GM19468 (cell line): ENCODE data around the gene HES4.

Experiments
- ATAC-seq: cut with Tn5 transposase; IDR thresholded peaks from one replicate; pipeline ENCODE4 v1.9.1; 2021; ENCODE audit warnings: mild to moderate bottlenecking, moderate library complexity, moderate number of reproducible peaks; ENCODE audit not compliant: unreplicated experiment; ENCODE audit errors: extremely low read depth

The HES4 gene

DNA sequence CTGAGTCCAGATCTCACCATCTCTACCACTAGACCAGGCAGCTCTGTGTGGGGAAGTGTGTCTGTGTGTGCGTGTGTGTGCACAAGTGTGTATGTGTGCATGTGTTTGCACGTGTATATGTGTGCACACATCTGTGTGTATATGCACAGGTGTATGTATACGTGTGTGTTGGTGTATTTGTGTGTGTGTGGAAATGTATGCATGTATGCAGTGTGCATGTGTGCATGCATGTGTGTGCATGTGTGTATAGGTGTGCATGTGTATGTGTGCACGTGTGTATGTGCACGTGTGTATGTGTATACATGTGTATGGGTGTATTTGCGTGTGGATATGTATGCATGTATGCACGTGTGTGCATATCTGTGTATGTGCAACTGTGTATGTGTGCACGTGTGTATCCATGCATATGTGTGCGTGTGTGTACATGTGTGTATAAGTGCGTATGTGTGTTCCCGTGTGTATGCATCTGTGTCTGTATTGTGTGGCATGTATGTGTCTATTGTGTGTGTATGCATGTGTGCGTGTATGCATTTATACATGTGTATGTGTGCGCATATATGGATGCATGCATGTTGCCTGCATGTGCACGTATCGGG is 30.5 kb downstream of the HES4 start:
- ATAC-seq: no peak

DNA sequence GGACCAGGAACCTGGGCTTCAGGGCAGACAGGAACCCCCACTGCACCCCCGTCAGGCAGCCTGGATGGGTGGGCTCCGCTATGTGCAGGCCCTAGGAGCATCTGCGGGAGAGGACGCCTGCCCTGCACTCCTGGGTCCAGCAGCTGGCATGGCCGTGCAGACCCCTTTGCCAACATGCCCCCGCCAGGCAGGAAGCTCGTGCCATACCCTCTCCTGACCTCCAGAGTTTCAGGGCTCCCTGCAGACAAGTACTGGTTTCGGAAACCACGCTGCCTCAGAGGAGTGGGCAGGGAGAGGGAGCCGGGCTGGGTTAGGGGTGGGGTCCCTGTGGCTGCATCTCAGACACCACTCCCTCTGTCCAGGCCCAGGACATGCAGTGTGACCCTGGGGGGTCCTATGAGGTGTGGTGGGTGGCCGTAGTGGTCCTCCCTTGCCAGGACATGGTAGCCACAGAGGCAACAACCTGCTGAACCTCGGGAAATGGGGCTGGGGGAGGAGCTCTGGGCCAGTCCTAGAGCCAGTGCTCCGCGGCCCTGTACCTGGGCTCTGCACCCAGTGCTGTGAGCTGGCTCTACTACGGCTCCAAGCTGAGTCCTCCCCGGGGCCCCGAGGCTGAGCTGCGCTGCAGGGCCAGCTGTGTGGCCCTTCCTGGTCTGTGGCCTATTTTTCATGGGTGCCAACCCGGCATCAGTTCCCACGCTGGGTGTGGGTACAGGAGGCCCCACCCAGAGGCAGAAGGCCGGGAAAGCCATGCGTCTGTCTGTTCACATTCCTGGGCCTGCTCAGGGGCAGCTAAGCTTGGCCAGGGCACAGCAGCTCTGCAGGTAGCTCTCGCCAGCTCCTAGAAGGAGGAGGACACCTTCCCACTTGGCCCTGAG is 32.2 kb downstream of the HES4 start:
- ATAC-seq: no peak

DNA sequence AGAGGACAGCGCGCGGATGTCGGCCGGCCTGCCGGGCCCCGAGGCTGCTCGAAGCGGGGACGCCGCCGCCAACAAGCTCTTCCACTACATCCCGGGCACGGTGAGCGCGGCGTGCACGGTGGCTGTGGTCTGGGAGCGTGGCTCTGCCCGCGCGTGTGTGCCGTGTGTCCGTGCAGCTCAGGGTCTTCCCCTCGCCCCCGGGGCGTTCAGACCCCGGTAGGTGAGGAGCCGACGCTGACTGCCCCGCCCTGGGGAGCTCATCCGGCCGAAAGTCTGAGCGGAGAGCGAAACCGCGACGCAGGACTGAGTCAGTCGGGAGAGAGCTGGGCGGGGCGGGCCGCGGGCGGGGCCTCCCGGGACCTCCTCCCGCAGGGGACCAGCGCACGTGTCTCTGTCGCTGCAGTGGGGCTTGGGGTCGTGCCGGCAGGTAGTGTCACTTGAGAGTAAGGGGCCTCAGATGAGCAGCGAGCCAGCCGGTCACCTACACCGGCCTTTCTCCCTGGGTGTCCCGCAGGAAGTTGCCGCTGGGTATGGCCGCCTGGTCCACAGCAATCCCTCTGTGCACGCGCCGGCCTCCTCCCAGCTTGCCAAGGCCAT is 33.1 kb downstream of the HES4 start:
- no peak for ATAC-seq

DNA sequence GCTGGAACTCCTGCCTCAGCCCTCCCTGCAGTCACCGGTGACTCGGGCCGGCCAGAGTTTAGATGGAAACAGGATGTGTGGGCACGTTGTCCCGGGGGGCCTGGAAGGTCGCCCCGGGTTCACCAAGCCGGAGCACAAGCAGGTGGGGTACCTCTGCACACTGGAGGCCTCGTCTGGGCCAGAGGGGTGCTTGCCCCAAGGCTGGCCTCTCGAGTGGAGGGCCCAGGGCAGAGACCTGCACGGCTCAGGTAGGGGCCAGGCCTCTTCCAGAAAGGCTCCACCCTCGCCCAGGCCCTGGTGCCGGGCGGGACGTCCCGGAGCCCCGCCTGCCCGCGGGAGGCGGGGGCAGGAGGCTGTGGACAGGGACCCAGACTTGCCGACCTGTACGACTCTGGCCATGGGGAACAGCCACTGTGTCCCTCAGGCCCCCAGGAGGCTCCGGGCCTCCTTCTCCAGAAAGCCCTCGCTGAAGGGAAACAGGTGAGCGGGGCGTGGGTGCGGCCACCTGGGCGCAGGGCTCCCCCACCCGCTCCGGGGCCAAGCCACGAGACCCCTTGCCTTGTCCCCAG is 33.7 kb downstream of the HES4 start, which contains the start of gene PLEKHN1:
PLEKHN1 (plus strand) TSS at position 348 of the 569 bp plus-strand sequence; CDS start at position 398, 50 bp downstream.
- ATAC-seq: no peak

DNA sequence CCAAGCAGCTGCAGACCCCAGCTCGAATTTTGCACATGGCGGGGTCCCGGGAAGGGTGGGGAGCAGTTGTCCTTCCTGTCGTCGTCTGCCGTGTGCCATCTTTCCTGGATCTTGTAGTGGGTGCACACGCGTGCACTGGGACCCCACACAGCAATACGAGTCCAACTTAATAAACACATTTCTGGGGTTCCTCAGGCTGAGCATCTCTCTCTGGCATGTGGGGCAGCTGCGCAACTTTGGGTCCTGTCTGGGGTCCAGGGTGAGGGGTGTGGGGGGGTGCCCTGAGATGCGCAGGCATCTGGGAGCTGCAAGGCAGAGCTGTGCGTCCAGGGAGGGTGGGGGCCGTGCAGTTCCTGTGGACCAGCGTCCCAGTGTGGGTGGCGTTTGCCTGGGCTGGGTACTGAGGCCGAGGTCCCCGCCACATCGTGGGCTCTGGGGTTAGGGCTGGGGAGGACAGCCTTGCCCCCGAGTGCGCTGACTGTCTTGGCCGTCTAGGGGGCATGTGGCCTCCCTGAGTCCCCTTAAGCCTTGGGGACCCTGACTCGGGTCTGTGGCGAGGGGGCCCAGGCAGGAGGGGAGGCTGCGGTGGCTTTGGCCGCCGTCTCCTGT is 34.3 kb downstream of the HES4 start:
- ATAC-seq: no peak

DNA sequence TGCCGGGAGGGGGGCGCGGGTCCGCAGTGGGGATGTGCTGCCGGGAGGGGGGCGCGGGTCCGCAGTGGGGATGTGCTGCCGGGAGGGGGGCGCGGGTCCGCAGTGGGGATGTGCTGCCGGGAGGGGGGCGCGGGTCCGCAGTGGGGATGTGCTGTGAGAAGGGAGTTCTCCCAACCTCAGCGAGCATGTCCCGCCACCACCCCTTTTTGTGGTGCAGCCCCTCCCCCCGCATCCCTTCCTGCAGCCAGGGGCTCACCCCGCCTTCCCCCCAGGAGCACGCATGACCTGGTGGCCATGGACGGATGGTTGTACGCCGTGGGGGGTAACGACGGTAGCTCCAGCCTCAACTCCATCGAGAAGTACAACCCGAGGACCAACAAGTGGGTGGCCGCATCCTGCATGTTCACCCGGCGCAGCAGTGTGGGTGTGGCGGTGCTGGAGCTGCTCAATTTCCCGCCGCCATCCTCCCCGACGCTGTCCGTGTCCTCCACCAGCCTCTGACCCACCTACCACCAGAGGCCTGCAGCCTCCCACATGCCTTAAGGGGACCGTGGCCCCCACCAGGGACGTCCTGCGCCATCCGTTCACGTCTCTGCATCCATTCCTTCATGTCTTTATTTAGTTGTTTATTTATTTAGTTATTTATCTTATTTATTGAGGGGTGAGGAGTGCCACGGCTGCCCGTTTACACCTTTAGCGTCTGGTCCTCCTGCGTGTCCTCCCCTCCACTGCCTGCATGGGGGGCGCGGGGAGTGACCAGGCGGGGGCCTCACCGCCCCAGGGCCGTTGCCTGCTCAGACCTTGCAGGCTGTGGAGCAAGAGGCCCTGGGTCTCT is 35.0 kb downstream of the HES4 start:
- no peak for ATAC-seq

DNA sequence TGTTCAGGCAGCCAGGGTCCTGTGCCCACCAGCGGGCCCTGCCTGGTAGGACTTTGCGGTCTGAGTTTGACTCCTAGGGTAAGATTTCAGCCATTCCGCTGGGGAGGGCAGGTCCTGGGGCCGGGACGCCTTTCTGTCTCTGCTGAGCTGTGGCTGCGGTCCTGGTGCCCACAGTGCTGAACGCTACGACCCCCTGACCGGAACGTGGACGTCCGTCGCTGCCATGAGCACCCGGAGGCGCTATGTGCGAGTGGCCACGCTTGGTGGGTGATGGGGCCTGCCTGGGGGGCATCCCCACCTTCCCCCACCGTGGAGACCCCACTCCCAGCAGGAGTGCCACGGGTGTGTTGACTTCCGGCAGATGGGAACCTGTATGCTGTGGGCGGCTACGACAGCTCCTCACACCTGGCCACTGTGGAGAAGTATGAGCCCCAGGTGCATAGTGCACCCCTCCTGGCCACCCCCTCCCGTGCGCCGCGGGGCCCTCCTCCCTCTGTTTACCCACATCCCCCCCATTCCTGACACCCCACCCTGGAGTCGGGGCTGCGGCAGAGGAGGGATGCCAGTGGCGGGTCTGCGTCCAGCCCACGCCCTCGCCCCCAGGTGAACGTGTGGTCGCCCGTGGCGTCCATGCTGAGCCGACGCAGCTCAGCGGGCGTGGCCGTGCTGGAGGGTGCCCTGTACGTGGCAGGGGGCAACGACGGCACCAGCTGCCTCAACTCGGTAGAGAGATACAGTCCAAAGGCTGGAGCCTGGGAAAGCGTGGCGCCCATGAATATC is 36.0 kb downstream of the HES4 start:
- ATAC-seq: no peak

DNA sequence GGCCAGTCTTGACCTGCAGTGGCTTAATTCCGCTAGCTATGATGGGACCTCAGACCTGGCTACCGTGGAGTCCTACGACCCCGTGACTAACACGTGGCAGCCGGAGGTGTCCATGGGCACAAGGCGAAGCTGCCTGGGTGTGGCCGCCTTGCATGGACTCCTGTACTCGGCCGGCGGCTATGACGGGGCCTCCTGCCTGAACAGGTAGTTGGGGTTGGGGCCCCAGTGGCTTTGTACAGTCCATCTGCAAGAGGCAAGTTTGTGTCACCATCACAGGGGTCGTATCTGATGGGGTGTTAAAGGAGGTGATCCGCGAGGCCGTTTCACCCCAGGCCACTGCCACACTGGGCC is 36.6 kb downstream of the HES4 start:
- no peak for ATAC-seq

DNA sequence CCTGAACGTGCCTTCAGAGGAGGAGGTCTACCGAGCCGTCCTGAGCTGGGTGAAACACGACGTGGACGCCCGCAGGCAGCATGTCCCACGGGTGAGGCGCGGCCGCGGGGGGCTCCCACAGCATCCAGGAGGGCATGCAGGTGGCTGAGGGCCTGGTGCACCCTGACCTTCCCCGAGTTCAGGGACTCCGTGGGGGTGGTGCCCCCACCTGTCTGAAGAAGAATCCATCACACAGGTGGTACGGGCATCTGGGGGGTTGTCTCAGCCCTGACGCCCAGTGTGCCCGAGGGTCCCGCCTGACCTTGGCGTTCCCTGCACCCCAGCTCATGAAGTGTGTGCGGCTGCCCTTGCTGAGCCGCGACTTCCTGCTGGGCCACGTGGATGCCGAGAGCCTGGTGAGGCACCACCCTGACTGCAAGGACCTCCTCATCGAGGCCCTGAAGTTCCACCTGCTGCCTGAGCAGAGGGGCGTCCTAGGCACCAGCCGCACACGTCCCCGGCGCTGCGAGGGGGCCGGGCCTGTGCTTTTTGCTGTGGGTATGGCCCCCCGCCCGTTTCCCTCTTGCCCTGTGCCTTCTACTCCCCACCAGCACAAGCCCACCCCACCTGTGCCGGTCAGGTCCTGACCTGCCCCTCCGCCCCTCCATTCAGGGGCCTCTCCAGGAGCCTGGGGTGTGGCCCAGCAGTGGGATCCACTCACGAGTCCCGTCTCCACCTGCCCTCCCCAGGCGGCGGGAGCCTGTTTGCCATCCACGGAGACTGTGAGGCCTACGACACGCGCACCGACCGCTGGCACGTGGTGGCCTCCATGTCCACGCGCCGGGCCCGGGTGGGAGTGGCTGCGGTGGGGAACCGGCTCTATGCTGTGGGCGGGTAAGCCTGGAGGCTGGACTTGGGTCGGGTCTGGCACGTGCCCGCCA is 37.3 kb downstream of the HES4 start:
- ATAC-seq: no peak

DNA sequence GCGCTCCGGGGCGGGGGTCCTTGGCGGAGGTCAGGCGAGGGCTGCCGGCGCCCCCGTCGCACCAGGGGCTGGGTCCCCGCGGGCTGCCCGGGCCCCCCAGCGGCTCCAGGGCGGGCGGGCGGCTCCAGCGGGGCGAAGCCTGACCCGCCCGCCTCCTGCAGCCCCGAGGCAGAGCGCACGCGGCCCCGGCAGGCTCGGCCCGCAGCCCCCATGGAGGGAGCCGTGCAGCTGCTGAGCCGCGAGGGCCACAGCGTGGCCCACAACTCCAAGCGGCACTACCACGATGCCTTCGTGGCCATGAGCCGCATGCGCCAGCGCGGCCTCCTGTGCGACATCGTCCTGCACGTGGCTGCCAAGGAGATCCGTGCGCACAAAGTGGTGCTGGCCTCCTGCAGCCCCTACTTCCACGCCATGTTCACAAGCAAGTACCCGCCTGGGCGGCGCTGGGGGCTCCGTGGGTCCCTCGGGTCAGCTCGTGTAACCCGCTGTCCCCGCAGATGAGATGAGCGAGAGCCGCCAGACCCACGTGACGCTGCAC is 38.7 kb downstream of the HES4 start:
- ATAC-seq: no peak

DNA sequence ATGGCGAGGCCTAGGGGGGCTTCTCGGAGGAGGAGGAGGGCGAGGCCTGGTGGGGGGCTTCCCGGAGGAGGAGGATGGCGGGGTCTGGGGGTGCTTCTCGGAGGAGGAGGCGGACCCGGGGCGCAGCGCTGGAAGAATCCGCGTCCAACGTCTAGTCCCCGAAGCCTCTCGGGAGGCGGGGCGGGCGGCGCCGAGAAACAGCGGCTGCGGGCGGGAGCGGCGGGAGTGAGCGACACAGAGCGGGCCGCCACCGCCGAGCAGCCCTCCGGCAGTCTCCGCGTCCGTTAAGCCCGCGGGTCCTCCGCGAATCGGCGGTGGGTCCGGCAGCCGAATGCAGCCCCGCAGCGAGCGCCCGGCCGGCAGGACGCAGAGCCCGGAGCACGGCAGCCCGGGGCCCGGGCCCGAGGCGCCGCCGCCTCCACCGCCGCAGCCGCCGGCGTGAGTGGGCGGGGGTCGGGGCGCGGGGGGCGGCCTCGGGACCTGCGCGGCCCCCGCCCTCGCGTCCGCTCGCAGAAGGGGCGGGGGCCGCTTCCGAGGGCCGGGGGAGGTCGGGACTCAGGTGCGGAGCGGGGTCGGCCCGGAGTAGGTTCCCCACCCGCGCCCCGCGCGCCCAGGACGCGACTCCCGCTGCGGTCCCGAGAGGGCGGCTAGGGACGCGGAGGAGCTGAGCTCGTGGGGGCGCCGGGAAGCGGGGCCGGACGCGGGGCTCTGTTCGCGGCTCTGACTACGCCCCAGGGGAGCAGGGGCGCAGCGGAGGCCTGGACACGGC is 39.4 kb downstream of the HES4 start, which contains the start of gene KLHL17:
KLHL17 (plus strand) TSS at position 222 of the 769 bp plus-strand sequence; CDS start at position 332, 110 bp downstream.
- no peak for ATAC-seq

DNA sequence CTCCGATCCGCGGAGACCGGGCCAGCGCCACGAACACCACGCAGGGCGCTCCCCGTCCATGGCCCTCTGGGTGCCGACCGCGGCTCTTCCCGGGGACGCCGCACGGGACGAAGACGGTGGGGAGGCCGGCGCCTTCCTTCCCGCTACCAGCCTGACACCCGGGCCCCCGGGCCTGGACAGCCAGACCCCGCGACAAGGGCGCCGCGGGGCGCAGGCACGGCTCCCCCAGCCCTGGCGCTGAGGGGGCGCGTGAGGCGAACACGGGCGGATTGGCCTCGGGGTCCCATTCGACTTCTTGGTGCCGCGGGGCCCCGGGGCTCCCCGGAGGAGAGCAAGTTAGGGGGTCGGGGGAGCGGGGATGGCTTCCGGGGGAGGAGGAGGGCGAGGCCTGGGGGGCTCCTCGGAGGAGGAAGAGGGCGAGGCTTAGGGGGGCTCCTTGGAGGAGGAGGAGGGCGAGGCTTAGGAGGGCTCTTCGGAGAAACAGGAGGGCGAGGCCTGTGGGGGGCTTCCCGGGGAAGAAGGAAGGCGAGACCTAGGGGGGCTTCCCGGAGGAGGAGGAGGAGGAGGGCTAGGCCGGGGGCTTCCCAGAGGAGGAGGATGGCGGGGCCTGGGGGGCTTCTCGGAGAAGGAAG is 40.0 kb downstream of the HES4 start:
- ATAC-seq: no peak

DNA sequence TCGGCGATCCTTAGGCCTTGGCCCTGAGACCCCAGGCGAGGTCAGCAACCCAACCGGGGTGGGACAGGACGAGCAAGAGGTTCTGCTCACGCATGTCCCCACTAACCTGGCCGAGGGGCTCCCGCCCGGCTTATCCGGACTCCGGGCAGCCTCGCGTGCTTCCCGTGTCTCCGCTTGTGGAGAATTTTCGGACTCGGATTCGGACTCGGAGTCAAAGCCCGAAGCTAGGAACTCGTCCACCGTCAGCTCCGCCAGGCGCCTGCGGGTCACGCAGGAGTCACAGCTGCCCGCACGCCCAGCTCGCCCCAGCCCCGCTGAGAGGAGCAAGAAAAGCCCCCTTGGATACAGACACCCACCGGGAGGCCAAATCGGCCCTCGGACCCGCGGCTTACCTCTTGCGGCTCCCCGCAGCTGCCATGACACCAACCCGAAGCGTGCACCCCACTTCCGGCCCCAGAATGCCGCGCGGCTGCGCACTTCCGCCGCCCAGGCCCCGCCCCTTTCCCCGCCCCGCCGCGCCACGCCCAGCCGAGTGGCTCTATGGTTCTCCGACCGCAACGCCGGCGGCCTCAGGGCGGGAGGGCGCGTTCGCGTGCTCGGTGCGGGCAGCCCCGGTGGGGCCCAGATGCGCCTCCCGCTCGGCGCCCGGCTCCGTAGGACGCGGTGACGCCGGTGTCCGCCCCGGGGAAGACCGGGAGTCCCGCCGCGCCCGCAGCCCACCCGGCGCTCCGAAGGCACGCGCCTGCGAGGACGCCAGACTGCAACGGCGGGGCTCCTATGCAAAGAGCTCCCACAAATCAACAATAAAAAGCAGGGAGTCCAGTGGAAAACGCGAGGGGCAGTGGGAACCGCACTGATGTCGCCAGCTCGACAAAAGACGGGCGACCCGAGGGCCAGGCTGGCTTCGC is 40.8 kb downstream of the HES4 start, which contains the start of gene NOC2L:
NOC2L (minus strand) TSS at position 434 of the 908 bp plus-strand sequence; CDS start at position 418, 16 bp downstream.
- peak; percentile 12 for ATAC-seq

DNA sequence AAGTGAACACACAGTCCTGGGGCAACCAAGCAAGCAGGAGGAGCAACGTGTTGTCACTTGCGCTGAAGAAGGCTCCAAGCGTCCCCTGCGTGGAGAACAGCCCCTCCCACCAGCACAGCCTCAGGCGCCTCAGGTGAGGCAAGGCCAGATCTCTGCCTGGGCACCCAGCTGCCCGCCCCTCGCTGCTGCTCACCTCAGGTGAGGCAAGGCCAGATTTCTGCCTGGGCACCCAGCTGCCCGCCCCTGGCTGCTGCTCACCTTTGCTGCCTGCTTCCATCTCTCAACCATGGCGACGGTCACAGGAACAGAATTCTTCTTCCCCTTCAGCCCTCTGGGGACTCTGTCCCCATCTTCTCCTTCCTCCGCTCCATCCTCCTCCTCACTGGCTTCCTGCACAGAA is 43.3 kb downstream of the HES4 start:
- no peak for ATAC-seq

DNA sequence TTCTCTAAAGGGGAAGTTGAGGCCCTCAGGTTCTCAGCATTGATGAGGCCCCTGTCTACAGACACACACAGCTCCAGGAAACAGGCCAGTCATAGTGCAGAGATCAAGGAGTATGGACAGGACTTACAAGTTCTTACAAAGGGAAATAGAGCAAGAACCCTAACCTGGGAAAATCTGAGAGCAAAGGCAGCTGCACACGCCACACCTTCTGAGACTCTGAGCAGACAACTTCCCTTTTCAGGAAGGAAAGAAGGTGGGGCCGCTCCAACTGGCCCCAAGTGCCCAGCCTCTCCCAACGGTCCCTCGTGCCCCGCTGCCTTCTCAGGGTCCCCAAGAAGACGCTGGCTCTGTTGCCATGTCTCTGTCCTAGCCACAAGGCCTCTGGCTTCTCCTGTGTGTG is 44.4 kb downstream of the HES4 start:
- ATAC-seq: no peak
